ENCODE results near the gene USP4.
A peak's percentile ranks its signal among the peaks of the same experiment; 100 is the strongest.
"Not testable (repeated sequence)": the region's sequence is repeated elsewhere in the genome, so short reads cannot be mapped to it uniquely, and the experiment has no call there.

USP4 gene

GRCh38 chr3:49339941-49340800 lies at the start of gene USP4:
USP4 (minus strand) TSS chr3:49340053; CDS start chr3:49340024, 29 bp downstream.
- DNase-seq (ENCODE audit: extremely low read depth in 1 of 2, low read depth in 1 of 2), result peak; percentile 75 to 86

GRCh38 chr3:49389297-49389696 lies 49.4 kb upstream of the USP4 start:
- no peak for DNase-seq (ENCODE audit: extremely low read depth in 1 of 2, low read depth in 1 of 2)

GRCh38 chr3:49388289-49388820 lies 48.5 kb upstream of the USP4 start:
- no peak for DNase-seq (ENCODE audit: extremely low read depth in 1 of 2, low read depth in 1 of 2)

GRCh38 chr3:49387721-49388120 lies 47.9 kb upstream of the USP4 start:
- DNase-seq (ENCODE audit: extremely low read depth in 1 of 2, low read depth in 1 of 2), result no peak

GRCh38 chr3:49386056-49386756 lies 46.4 kb upstream of the USP4 start:
- DNase-seq (ENCODE audit: extremely low read depth in 1 of 2, low read depth in 1 of 2), result no peak

- no peak for DNase-seq (ENCODE audit: extremely low read depth in 1 of 2, low read depth in 1 of 2)
Measured at GRCh38 chr3:49385617-49386016, 45.8 kb upstream of the USP4 start.

- no peak for DNase-seq (ENCODE audit: extremely low read depth in 1 of 2, low read depth in 1 of 2)
Measured at GRCh38 chr3:49383387-49383786, 43.5 kb upstream of the USP4 start.

- no peak for DNase-seq (ENCODE audit: extremely low read depth in 1 of 2, low read depth in 1 of 2)
Measured at GRCh38 chr3:49378249-49378895, 38.5 kb upstream of the USP4 start.

- DNase-seq (ENCODE audit: extremely low read depth in 1 of 2, low read depth in 1 of 2), result no peak
Measured at GRCh38 chr3:49377483-49377882, 37.6 kb upstream of the USP4 start.

- DNase-seq (ENCODE audit: extremely low read depth in 1 of 2, low read depth in 1 of 2), result no peak
Measured at GRCh38 chr3:49371946-49372345, 32.1 kb upstream of the USP4 start.

GRCh38 chr3:49370585-49371290 lies 30.9 kb upstream of the USP4 start:
- no peak for DNase-seq (ENCODE audit: extremely low read depth in 1 of 2, low read depth in 1 of 2)

- DNase-seq (ENCODE audit: extremely low read depth in 1 of 2, low read depth in 1 of 2), result no peak
Measured at GRCh38 chr3:49362561-49362960, 22.7 kb upstream of the USP4 start.

GRCh38 chr3:49359623-49360022 lies 19.8 kb upstream of the USP4 start:
- DNase-seq (ENCODE audit: extremely low read depth in 1 of 2, low read depth in 1 of 2), result no peak

- no peak for DNase-seq (ENCODE audit: extremely low read depth in 1 of 2, low read depth in 1 of 2)
Measured at GRCh38 chr3:49358884-49359225, 19.0 kb upstream of the USP4 start.

GRCh38 chr3:49358217-49358883 lies 18.5 kb upstream of the USP4 start, which contains the start of gene GPX1:
GPX1 (minus strand) TSS chr3:49358353; CDS start chr3:49358278, 75 bp downstream.
- peak in 1 of 2 donors; percentile 63 for DNase-seq (ENCODE audit: extremely low read depth in 1 of 2, low read depth in 1 of 2)

- DNase-seq (ENCODE audit: extremely low read depth in 1 of 2, low read depth in 1 of 2), result peak in 1 of 2 donors; percentile 37
Measured at GRCh38 chr3:49357443-49358216, 17.8 kb upstream of the USP4 start.

GRCh38 chr3:49357095-49357442 lies 17.2 kb upstream of the USP4 start:
- not testable (repeated sequence) for DNase-seq (ENCODE audit: extremely low read depth in 1 of 2, low read depth in 1 of 2)

GRCh38 chr3:49352890-49353421 lies 13.1 kb upstream of the USP4 start:
- no peak for DNase-seq (ENCODE audit: extremely low read depth in 1 of 2, low read depth in 1 of 2)

- DNase-seq (ENCODE audit: extremely low read depth in 1 of 2, low read depth in 1 of 2), result no peak
Measured at GRCh38 chr3:49352281-49352680, 12.4 kb upstream of the USP4 start.
